Mesothelial cell of epicardium (in vitro differentiated cells): ENCODE measurements around the gene TLL1. TPM values are rescaled to one million over a fixed set of nuclear protein-coding genes. Genes with fewer than 3 reads are reported as not detected.

Experiments used
- DNase-seq, 2 experiments: peaks; one replicate each; pipeline ENCODE4 v3.0.0; 2021; ENCODE audit warnings: low spot score in 2 of 2; ENCODE audit not compliant: unreplicated experiment in 2 of 2
- H3K27ac Mint-ChIP-seq: 2 replicates; pipeline ENCODE4 v1.8.0; 2021; ENCODE audit warnings: mixed read lengths
- H3K27me3 Mint-ChIP-seq: 2 replicates; pipeline ENCODE4 v1.8.0; 2021; ENCODE audit warnings: low read depth, mixed read lengths
- H3K36me3 Mint-ChIP-seq: 2 replicates; pipeline ENCODE4 v1.8.0; 2021; ENCODE audit warnings: mixed read lengths
- H3K4me1 Mint-ChIP-seq: 2 replicates; pipeline ENCODE4 v1.8.0; 2021; ENCODE audit warnings: mixed read lengths
- H3K4me3 Mint-ChIP-seq: 2 replicates; pipeline ENCODE4 v1.8.0; 2021; ENCODE audit warnings: mild to moderate bottlenecking, moderate library complexity, mixed read lengths
- H3K9me3 Mint-ChIP-seq: 2 replicates; pipeline ENCODE4 v1.8.0; 2021; ENCODE audit warnings: mixed read lengths
- CTCF ChIP-seq: fragments of 200-600 bp; sonication (generic); IDR thresholded peaks from one replicate; pipeline ENCODE4 v1.5.0; 2021; ENCODE audit warnings: antibody characterized with exemption; ENCODE audit not compliant: unreplicated experiment
- total RNA-seq: library from RNA; stranded (reverse); gene quantifications from 3 replicates; pipeline ENCODE4 v1.2.1, GENCODE V29; 2021

Gene TLL1
- total RNA-seq, 1 donor from 2014 or later, result 1.8 TPM

- DNase-seq, result no peak
- Mint-ChIP-seq H3K27me3 (no peaks in the 10 kb centered on the region), H3K4me3 (no peak overlapping the region), H3K36me3 (no peaks in the 10 kb centered on the region), H3K9me3 (no peaks in the 10 kb centered on the region), H3K27ac (no peak overlapping the region), H3K4me1 (no peaks in the 10 kb centered on the region)
- no peak for TF ChIP-seq CTCF
These were observed 48.5 kb downstream of the TLL1 start for GRCh38 chr4:165921546-165921945.

- no peak overlapping the region for H3K4me3 Mint-ChIP-seq
These were observed 49.7 kb downstream of the TLL1 start for GRCh38 chr4:165922747-165923146.

DNA sequence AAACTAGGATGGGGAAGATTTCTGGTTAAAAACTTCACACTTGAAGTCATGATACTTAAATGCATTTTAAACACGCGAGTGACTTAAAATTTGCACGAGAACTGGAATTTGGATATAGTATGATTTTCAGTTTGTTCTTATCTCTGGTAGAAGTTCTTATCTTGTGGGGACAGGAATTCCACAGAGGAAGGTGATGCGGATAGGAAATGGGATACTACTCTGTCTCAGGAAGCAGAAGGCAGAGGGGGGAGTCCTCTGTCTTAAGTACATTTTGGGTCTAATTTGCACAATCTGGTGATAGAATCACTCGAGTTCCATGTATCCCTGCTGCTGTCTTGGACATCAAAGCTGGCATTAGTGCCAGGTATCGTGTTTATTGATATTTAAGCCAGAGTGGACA lies 53.3 kb downstream of the TLL1 start:
- Mint-ChIP-seq H3K4me1 (peaks cover 6% of the 10 kb centered on the region), H3K27ac (no peak overlapping the region), H3K36me3 (no peaks in the 10 kb centered on the region), H3K27me3 (no peaks in the 10 kb centered on the region), H3K9me3 (peaks cover 5% of the 10 kb centered on the region), H3K4me3 (no peak overlapping the region)
- no peak for DNase-seq
- no peak for TF ChIP-seq CTCF

More at GRCh38 chr4:165922747-165923146, 49.7 kb downstream of the TLL1 start:
- Mint-ChIP-seq H3K27ac (no peak overlapping the region), H3K36me3 (no peaks in the 10 kb centered on the region), H3K9me3 (peaks cover under 1% of the 10 kb centered on the region), H3K27me3 (no peaks in the 10 kb centered on the region), H3K4me1 (no peaks in the 10 kb centered on the region)
- no peak for TF ChIP-seq CTCF
- no peak for DNase-seq

GRCh38 chr4:165927366-165927765 lies 54.3 kb downstream of the TLL1 start:
- Mint-ChIP-seq H3K4me1 (peaks cover 6% of the 10 kb centered on the region), H3K27me3 (no peaks in the 10 kb centered on the region), H3K9me3 (peaks cover 5% of the 10 kb centered on the region), H3K4me3 (no peak overlapping the region), H3K36me3 (no peaks in the 10 kb centered on the region), H3K27ac (no peak overlapping the region)
- no peak for DNase-seq
- TF ChIP-seq CTCF, result no peak

GRCh38 chr4:165927815-165928214 lies 54.8 kb downstream of the TLL1 start:
- H3K27me3 Mint-ChIP-seq, result no peaks in the 10 kb centered on the region
- no peaks in the 10 kb centered on the region for H3K36me3 Mint-ChIP-seq
- H3K9me3 Mint-ChIP-seq, result peaks cover 5% of the 10 kb centered on the region
- TF ChIP-seq CTCF, result no peak
- H3K4me3 Mint-ChIP-seq, result no peak overlapping the region
- peaks cover 6% of the 10 kb centered on the region for H3K4me1 Mint-ChIP-seq
- H3K27ac Mint-ChIP-seq, result no peak overlapping the region
- DNase-seq, result no peak

GRCh38 chr4:165928601-165929000 lies 55.6 kb downstream of the TLL1 start:
- TF ChIP-seq CTCF, result no peak
- no peak overlapping the region for H3K4me3 Mint-ChIP-seq
- no peak for DNase-seq
- no peak overlapping the region for H3K27ac Mint-ChIP-seq
- H3K36me3 Mint-ChIP-seq, result no peaks in the 10 kb centered on the region
- no peaks in the 10 kb centered on the region for H3K27me3 Mint-ChIP-seq
- peaks cover 5% of the 10 kb centered on the region for H3K9me3 Mint-ChIP-seq
- peaks cover 6% of the 10 kb centered on the region for H3K4me1 Mint-ChIP-seq
